Neuronal stem cell (in vitro differentiated cells): ENCODE results near the gene ACSS2.

Experiments used
- DNase-seq: peaks from one replicate; pipeline ENCODE4 v3.0.0-alpha.2; 2013; ENCODE audit warnings: low spot score
- H2AFZ ChIP-seq: one replicate; pipeline ENCODE4 v1.6.1; 2013; ENCODE audit warnings: mild to moderate bottlenecking, low read length, inconsistent platforms
- H2AK5ac ChIP-seq: 2 replicates; pipeline ENCODE4 v1.6.1; 2013; ENCODE audit warnings: low read depth, mild to moderate bottlenecking, inconsistent platforms, low read length, moderate library complexity, mixed read lengths
- H2BK120ac ChIP-seq: 2 replicates; pipeline ENCODE4 v1.6.1; 2013; ENCODE audit warnings: low read depth, mild to moderate bottlenecking, inconsistent platforms, low read length, moderate library complexity, mixed read lengths
- H2BK12ac ChIP-seq: one replicate; pipeline ENCODE4 v1.6.1; 2013; ENCODE audit warnings: low read length, inconsistent platforms
- H2BK15ac ChIP-seq: 2 replicates; pipeline ENCODE4 v1.6.1; 2013; ENCODE audit warnings: mild to moderate bottlenecking, low read length, inconsistent platforms, mixed read lengths
- H2BK5ac ChIP-seq: one replicate; pipeline ENCODE4 v1.6.1; 2013; ENCODE audit warnings: inconsistent platforms, mild to moderate bottlenecking, low read length, moderate library complexity
- H3K14ac ChIP-seq: one replicate; pipeline ENCODE4 v1.6.1; 2013; ENCODE audit warnings: low read length, inconsistent platforms
- H3K18ac ChIP-seq: 2 replicates; pipeline ENCODE4 v1.6.1; 2013; ENCODE audit warnings: low read length, inconsistent platforms
- H3K23ac ChIP-seq: 2 replicates; pipeline ENCODE4 v1.6.1; 2013; ENCODE audit warnings: low read depth, mild to moderate bottlenecking, mixed read lengths, low read length, inconsistent platforms; ENCODE audit not compliant: poor library complexity
- H3K27ac ChIP-seq: replicated peaks from 3 replicates; pipeline ENCODE4 v1.5.1; 2013; ENCODE audit warnings: low read length, inconsistent platforms
- H3K27me3 ChIP-seq, 3 experiments: 2 replicates each; pipeline ENCODE4 v1.6.1; 2013; ENCODE audit warnings: low read length in 3 of 3, mild to moderate bottlenecking in 2 of 3, inconsistent platforms in 1 of 3, low read depth in 1 of 3, mixed read lengths in 1 of 3, moderate library complexity in 1 of 3; ENCODE audit not compliant: control insufficient read depth in 3 of 3, insufficient read depth in 3 of 3
- H3K36me3 ChIP-seq, 2 donors: replicated peaks in 1 of 2; 2 replicates each; pipeline ENCODE4 v1.6.1; 2013; ENCODE audit warnings: low read length in 2 of 2; ENCODE audit not compliant: control insufficient read depth in 2 of 2, insufficient read depth in 2 of 2
- H3K4ac ChIP-seq: 2 replicates; pipeline ENCODE4 v1.6.1; 2013; ENCODE audit warnings: inconsistent platforms, mild to moderate bottlenecking, low read length, moderate library complexity
- H3K4me1 ChIP-seq, 2 donors: 1 replicate in 1 of 2; 2 replicates in 1 of 2; pipeline ENCODE4 v1.6.1; 2013; ENCODE audit warnings: low read length in 2 of 2, low read depth in 1 of 2; ENCODE audit not compliant: control insufficient read depth in 2 of 2, insufficient read depth in 1 of 2
- H3K4me2 ChIP-seq: one replicate; pipeline ENCODE4 v1.6.1; 2013; ENCODE audit warnings: mild to moderate bottlenecking, low read length, inconsistent platforms; ENCODE audit not compliant: insufficient read depth, poor library complexity, severe bottlenecking
- H3K4me3 ChIP-seq, 2 donors: 2 replicates each; pipeline ENCODE4 v1.5.1; 2013; ENCODE audit warnings: low read length in 2 of 2, mild to moderate bottlenecking in 2 of 2, inconsistent platforms in 1 of 2, moderate library complexity in 1 of 2
- H3K79me1 ChIP-seq: one replicate; pipeline ENCODE4 v1.6.1; 2013; ENCODE audit warnings: low read depth, mild to moderate bottlenecking, inconsistent platforms, low read length, moderate library complexity
- H3K9ac ChIP-seq: one replicate; pipeline ENCODE4 v1.6.1; 2013; ENCODE audit warnings: mild to moderate bottlenecking, low read depth, low read length, inconsistent platforms; ENCODE audit not compliant: poor library complexity
- H3K9me3 ChIP-seq, 2 donors: replicated peaks in 1 of 2; 2 replicates each; pipeline versions ENCODE3 to v1.6.1; 2013; ENCODE audit warnings: low read length in 2 of 2, mild to moderate bottlenecking in 2 of 2, inconsistent platforms in 1 of 2, low read depth in 1 of 2, mixed read lengths in 1 of 2, moderate library complexity in 1 of 2; ENCODE audit not compliant: control insufficient read depth in 2 of 2, insufficient read depth in 1 of 2
- H4K8ac ChIP-seq: one replicate; pipeline ENCODE4 v1.6.1; 2013; ENCODE audit warnings: low read depth, mild to moderate bottlenecking, inconsistent platforms, low read length, moderate library complexity
- H4K91ac ChIP-seq: one replicate; pipeline ENCODE4 v1.6.1; 2013; ENCODE audit warnings: low read length, low read depth, mild to moderate bottlenecking, inconsistent platforms; ENCODE audit not compliant: poor library complexity
- WGBS, 2 donors: extraction: QIAGEN DNeasy Blood & Tissue Kit; methylation state at CpG; one replicate each; pipeline ENCODE4 v1.1.7; 2013; ENCODE audit warnings: missing lambda C conversion rate in 2 of 2, mixed read lengths in 1 of 2; ENCODE audit not compliant: insufficient read length in 2 of 2, insufficient replicate concordance in 1 of 2; ENCODE audit errors: extremely low coverage in 2 of 2; 5-methylcytosine and 5-hydroxymethylcytosine counted together

ACSS2 gene

DNA sequence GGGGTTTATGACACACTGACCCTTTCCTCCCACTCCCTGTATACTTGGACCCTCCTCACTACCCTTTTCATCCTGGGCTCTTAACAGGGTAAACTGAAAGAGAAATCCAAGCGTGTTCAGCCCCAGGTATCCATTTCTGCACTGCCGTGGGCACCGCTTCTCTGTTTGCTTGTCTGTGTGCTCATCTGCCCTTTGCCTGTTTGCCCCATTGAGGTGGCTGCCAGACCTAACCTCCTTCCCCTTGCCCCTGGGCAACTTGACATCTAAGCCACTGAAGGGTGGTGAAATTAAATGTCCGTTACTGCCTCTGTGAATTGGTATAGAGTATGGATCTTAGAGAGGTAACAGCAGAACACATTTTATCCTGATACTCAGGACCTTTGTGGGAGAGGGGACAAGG is 38.7 kb downstream of the ACSS2 start:
- H3K27ac ChIP-seq, result no peak overlapping the region
- no peak overlapping the region for H3K4ac ChIP-seq
- H2BK12ac ChIP-seq, result no peak overlapping the region
- H3K14ac ChIP-seq, result no peak overlapping the region
- no peak overlapping the region for H3K4me2 ChIP-seq
- no peak overlapping the region for H4K8ac ChIP-seq
- H2BK15ac ChIP-seq, result no peak overlapping the region
- no peak overlapping the region for H3K4me3 ChIP-seq
- H3K4me1 ChIP-seq, result no peaks in the 10 kb centered on the region
- H4K91ac ChIP-seq, result no peak overlapping the region
- no peak overlapping the region for H2BK5ac ChIP-seq
- DNase-seq, result no peak
- no peak overlapping the region for H2AFZ ChIP-seq
- peaks cover 1 to 19% of the 10 kb centered on the region in 2 donors for H3K36me3 ChIP-seq
- H3K79me1 ChIP-seq, result peaks cover 2% of the 10 kb centered on the region
- no peak overlapping the region for H2BK120ac ChIP-seq
- H3K23ac ChIP-seq, result no peak overlapping the region
- WGBS, 2 donors, result no CpG with 5 or more reads among the region's 4 CpGs
- H3K18ac ChIP-seq, result no peak overlapping the region
- H3K27me3 ChIP-seq, result no peaks in the 10 kb centered on the region
- no peaks in the 10 kb centered on the region for H3K9me3 ChIP-seq
- H2AK5ac ChIP-seq, result no peak overlapping the region
- H3K9ac ChIP-seq, result no peak overlapping the region

DNA sequence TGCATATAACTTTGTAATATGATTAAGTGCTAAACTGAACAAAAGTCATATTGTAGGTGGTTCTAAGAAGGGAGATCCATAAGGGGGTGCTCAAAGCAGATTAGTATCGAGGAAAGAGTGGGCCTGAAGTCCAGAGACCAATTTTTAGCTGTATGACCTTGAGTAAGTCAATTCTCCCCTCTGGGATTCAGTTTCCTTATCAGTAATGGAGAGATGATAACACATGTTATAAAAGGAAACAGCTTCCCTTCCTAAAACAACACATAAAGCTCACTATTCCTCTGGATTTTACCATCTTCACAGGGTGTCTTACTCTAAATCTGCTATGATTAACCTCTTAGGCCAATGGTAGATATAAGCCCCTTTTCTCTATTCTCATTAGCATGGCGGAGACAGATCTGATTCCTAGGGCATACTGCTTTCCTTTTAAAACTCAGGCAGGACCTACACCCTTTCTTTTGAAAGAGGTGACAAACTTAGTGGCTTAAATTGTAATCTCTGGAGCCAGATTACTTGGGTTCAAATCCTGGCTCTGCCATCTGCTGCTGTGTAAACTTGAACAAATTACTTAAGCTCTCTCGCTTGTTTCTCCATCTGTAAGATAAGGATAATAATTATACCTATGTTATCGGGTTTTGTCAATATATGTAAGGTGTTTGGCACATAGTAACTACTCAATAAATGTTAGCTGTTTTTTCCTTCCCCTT is 39.5 kb downstream of the ACSS2 start:
- Histone ChIP-seq H3K4me1 (no peaks in the 10 kb centered on the region), H3K9ac (no peak overlapping the region), H3K14ac (no peak overlapping the region), H3K23ac (no peak overlapping the region), H3K27ac (no peak overlapping the region), H2BK12ac (no peak overlapping the region), H4K8ac (no peak overlapping the region), H2BK120ac (no peak overlapping the region), H3K27me3 (no peaks in the 10 kb centered on the region), H3K36me3 (peaks cover 7 to 27% of the 10 kb centered on the region in 2 donors), H3K9me3 (no peaks in the 10 kb centered on the region), H4K91ac (no peak overlapping the region), H2AFZ (no peak overlapping the region), H3K79me1 (peaks cover 2% of the 10 kb centered on the region), H2AK5ac (no peak overlapping the region), H3K4me3 (no peak overlapping the region), H3K4ac (no peak overlapping the region), H2BK15ac (no peak overlapping the region), H3K4me2 (no peak overlapping the region), H3K18ac (no peak overlapping the region), H2BK5ac (no peak overlapping the region)
- DNase-seq, result no peak
- WGBS, 2 donors, result no CpG with 5 or more reads among the region's 4 CpGs

DNA sequence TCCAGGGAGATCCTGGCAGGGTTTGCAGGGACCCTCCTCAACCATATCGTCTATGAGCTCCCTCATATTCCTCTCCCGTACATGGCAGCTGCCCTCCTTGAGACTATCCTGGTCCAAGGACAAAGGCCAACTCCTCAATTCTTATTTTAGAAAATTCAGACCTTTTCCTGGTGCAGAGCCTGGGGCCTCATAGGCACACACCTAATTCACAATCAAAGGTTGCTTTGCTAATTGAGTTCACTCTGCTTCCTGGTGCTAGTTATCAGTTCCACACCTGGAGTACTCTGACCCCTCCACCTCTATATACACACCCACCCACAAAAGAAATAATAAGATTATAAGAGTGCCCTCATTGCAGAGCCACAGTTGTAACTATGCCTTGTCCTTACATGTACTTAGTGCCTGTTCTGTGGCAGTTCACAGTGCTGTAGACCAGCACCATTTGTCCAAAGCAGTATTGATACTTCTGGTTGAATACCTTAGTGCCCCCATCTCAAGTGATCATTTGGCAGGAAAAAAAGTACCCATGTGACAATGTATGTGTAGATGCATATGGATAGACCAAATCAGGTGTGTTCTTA is 40.5 kb downstream of the ACSS2 start:
- no peak overlapping the region for H3K4me2 ChIP-seq
- H2BK120ac ChIP-seq, result no peak overlapping the region
- H4K91ac ChIP-seq, result no peak overlapping the region
- H3K4me1 ChIP-seq, result no peaks in the 10 kb centered on the region
- no peak overlapping the region for H2BK5ac ChIP-seq
- no peak overlapping the region for H3K18ac ChIP-seq
- H3K4ac ChIP-seq, result no peak overlapping the region
- H2AFZ ChIP-seq, result no peak overlapping the region
- H3K23ac ChIP-seq, result no peak overlapping the region
- H2BK12ac ChIP-seq, result no peak overlapping the region
- no peaks in the 10 kb centered on the region for H3K9me3 ChIP-seq
- no CpG with 5 or more reads among the region's 2 CpGs for WGBS, 2 donors
- DNase-seq, result no peak
- H3K9ac ChIP-seq, result no peak overlapping the region
- H3K27me3 ChIP-seq, result no peaks in the 10 kb centered on the region
- H3K4me3 ChIP-seq, result no peak overlapping the region
- peaks cover 11 to 36% of the 10 kb centered on the region in 2 donors for H3K36me3 ChIP-seq
- H2AK5ac ChIP-seq, result no peak overlapping the region
- no peak overlapping the region for H2BK15ac ChIP-seq
- H3K79me1 ChIP-seq, result peaks cover 2% of the 10 kb centered on the region
- H3K27ac ChIP-seq, result no peak overlapping the region
- H3K14ac ChIP-seq, result no peak overlapping the region
- H4K8ac ChIP-seq, result no peak overlapping the region

DNA sequence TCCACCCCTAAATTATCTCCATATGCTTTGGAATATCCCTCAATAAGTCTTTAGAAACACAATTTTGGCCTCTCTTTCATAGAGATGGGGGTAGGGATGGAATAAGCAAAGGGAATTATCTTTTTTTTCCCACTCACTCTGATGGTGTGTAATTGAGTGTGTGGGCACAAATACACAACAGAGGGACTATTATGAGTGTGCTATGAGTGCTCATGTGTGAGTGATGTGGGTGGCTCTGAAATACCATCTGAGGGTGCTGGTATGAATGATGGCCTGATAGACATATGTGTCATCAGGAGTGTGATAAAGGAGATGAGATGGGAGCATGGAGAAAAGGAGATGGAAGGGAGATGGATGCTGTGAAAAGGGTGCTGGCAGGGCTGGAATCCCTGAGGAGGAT is 43.6 kb downstream of the ACSS2 start:
- Histone ChIP-seq H3K4ac (no peak overlapping the region), H3K4me2 (no peak overlapping the region), H3K9me3 (peaks cover 0 to 10% of the 10 kb centered on the region in 2 donors), H3K4me3 (no peak overlapping the region), H3K27ac (no peak overlapping the region), H2AK5ac (no peak overlapping the region), H3K79me1 (peaks cover 2% of the 10 kb centered on the region), H3K4me1 (no peaks in the 10 kb centered on the region), H3K14ac (no peak overlapping the region), H2BK120ac (no peak overlapping the region), H2AFZ (no peak overlapping the region), H2BK5ac (no peak overlapping the region), H2BK12ac (no peak overlapping the region), H4K91ac (no peak overlapping the region), H3K27me3 (no peaks in the 10 kb centered on the region), H4K8ac (no peak overlapping the region), H3K23ac (no peak overlapping the region), H3K18ac (no peak overlapping the region), H2BK15ac (no peak overlapping the region), H3K36me3 (peaks cover 22 to 59% of the 10 kb centered on the region in 2 donors), H3K9ac (no peak overlapping the region)
- DNase-seq, result no peak
